GM19438 (cell line): Measurements from ENCODE around the gene NCOA1.

Experiments
- ATAC-seq: cut with Tn5 transposase; IDR thresholded peaks from one replicate; pipeline ENCODE4 v1.9.1; 2021; ENCODE audit warnings: low read depth; ENCODE audit not compliant: unreplicated experiment

The NCOA1 gene

GRCh38 chr2:24724111-24724775 lies 233.2 kb downstream of the NCOA1 start:
- no peak for ATAC-seq

GRCh38 chr2:24725956-24726355 lies 234.9 kb downstream of the NCOA1 start:
- ATAC-seq: no peak

DNA sequence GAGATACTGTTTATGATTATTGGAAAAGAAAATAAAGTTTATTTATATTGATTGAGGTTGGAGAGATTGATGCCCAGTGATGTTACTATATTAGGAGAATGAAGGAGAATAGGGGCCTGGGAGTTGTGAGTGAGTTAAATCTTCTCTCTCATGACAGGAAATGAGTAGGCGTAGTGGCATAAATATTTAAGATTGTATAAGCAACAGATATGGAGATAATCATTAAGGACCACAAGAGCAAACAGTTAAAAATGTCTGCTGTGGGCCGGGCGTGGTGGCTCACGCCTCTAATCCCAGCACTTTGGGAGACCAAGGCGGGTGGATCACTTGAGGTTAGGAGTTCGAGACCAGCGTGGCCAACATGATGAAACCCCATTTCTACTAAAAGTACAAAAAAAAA lies 239.4 kb downstream of the NCOA1 start:
- no peak for ATAC-seq

DNA sequence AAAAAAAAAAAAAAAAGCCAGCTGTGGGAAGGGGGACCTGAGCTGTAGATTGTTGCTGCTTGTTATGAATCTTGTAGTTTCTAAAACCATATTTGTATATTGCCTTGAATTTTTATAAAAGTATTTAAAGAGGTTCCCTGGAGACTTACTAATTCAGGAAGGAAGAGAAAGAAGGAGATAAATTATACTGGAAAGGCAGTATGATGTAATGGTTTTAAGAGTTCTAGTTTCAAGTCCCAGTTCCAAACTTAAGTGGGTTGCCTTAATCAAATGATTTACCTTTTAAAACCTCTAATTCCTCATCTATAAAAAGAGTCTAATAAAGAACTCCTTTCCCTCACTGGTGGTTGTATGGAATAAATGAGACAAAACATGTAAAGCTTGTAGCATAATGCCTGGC lies 240.0 kb downstream of the NCOA1 start:
- no peak for ATAC-seq

GRCh38 chr2:24731923-24732322 lies 240.9 kb downstream of the NCOA1 start:
- no peak for ATAC-seq

GRCh38 chr2:24734741-24735140 lies 243.7 kb downstream of the NCOA1 start:
- no peak for ATAC-seq

GRCh38 chr2:24739354-24740025 lies 248.4 kb downstream of the NCOA1 start:
- no peak for ATAC-seq

- ATAC-seq: no peak
These were observed 249.1 kb downstream of the NCOA1 start for GRCh38 chr2:24740142-24740541.

- no peak for ATAC-seq
These were observed 251.7 kb downstream of the NCOA1 start for GRCh38 chr2:24742730-24743129.

DNA sequence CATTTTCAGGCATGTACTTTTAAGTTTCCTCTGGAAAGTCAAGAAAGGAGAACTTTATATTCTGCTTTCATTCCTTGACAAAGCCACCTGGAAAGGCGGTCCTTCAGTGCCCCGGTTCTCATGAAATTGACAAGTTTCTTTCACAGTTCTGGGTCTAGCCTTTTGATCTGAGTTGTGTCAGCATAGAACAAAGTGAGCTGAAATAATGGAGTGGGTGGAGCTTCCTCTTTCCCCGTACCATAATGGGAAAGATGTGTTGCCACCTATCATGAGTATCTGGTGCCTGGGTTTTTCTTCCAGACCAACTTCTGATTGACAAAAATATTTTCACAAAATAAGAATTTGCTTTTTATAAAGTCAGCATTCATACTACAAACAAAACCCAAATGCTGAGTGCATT lies 252.9 kb downstream of the NCOA1 start:
- no peak for ATAC-seq

DNA sequence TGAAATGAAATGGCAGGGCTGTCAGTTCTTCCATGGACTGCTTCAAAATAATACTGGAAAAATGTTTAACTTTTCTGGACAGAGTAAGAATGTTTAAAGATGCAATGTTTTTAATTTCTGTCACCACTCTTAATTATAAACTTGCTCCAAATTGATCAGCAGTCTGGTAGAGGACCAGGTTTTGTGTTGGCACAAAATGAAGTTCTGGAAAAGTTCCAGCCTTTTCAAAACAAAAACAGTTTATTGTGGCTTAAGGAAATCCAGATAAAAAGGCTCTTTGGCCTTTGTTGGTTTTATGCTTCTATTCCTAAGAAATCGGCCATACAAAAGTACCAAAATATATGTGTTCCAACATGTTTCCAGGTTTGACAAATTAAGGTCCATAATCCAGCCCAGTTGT lies 253.3 kb downstream of the NCOA1 start:
- no peak for ATAC-seq

GRCh38 chr2:24745825-24746224 lies 254.8 kb downstream of the NCOA1 start:
- ATAC-seq: no peak

GRCh38 chr2:24747299-24747698 lies 256.2 kb downstream of the NCOA1 start:
- ATAC-seq: no peak

DNA sequence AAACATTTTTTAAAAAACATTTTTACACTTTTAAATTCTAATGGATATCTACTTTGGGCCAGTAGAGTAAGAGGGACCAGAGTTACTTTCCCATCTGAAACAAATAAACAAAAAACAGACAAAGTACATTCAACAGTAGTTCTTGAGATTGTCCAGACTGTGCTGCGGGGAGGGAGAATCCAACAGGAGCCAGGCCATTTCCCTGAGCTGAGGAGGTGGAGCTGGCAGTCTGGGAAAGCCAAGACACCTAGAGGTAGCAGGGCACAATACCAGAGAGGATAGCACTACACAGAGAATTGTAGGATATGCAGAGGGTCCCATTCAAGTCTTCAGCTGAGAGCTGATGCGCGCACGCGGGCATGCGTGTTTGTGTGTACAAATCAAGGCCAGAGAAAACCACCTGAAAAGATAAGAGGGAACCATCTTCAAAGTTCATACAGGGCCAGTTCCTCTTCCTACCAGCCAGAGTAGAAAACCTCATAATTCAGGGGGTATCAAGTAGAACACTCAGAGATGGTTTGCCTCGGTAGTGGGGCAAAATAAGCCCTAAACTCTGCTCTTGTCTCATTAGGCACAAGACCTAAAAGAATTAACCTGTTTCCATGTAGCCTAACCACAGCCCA lies 258.1 kb downstream of the NCOA1 start:
- ATAC-seq: no peak

DNA sequence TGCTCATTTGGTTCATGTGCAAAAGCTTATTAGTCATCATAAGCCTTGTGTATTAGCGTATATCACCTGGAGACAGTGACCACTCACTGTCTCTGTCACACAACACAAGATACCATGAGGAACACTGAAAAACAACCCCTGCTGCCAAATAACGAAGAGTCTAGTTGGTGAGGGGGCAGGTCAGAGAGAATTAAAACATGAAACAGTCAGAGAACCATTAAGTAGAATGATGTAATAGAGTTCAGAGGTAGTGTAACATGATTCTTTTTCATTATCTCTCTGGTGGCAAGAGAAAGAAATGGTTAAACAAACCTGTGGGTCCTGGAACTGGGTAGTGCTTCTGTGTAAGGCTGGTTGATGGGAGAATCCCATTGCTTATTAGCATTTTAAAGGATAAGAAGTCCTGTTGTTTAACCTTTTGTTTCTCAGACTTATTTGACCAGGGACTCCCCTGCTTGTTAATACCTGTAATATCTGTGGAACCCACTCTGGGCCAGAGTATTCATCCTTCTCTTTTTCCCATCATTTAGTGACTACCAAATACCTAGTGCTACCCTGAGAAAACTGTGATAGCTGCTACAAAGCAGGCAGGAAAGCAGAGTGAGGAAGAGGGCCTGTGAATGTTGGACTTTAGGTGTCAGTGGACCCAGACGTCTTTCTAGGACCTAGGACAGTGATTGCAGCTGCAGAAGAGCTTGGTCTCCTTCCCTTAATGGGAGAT lies 264.1 kb downstream of the NCOA1 start:
- no peak for ATAC-seq

DNA sequence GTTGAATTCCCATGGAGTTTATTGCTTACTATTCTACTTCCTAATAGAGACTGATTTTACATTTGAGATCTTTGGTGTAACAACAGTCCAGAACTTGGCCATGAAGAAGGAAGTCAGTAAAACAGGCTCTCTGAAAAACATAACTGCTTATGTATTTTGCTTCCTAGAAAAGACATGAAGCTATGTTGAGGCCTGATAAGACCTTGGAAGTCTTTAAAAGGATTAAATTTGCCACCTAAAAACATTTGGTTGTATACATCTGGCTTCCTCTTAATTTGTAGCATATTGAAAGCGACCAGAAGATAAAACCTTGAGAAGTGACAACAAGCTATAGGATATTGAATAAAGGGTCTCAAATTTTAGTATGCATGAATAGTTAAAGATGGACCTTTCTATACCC lies 265.7 kb downstream of the NCOA1 start:
- no peak for ATAC-seq

- ATAC-seq: no peak
These were observed 270.8 kb downstream of the NCOA1 start for GRCh38 chr2:24761866-24762265.

GRCh38 chr2:24762518-24762917 lies 271.5 kb downstream of the NCOA1 start:
- ATAC-seq: no peak

GRCh38 chr2:24763843-24764242 lies 272.8 kb downstream of the NCOA1 start:
- ATAC-seq: no peak

- ATAC-seq: no peak
These were observed 275.6 kb downstream of the NCOA1 start for GRCh38 chr2:24766609-24767008.

DNA sequence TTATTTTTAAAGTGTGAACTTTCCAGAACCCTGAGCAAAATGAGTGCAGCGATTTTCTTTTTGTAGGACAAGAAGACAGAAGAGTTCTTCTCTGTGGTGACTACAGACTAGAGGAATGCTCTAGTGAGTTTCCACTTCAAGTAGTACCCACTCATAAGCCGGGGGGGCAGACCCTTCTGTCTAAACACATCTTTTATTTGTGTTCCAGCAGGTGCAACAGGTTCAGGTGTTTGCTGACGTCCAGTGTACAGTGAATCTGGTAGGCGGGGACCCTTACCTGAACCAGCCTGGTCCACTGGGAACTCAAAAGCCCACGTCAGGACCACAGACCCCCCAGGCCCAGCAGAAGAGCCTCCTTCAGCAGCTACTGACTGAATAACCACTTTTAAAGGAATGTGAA lies 277.0 kb downstream of the NCOA1 start:
- ATAC-seq: no peak
